Measurements from ENCODE around the gene ULK3. TPM values are rescaled to one million over a fixed set of nuclear protein-coding genes. Genes with fewer than 3 reads are reported as not detected.

Gene ULK3
- total RNA-seq, 1 experiment from 2014 or later: 38.9 TPM

DNA sequence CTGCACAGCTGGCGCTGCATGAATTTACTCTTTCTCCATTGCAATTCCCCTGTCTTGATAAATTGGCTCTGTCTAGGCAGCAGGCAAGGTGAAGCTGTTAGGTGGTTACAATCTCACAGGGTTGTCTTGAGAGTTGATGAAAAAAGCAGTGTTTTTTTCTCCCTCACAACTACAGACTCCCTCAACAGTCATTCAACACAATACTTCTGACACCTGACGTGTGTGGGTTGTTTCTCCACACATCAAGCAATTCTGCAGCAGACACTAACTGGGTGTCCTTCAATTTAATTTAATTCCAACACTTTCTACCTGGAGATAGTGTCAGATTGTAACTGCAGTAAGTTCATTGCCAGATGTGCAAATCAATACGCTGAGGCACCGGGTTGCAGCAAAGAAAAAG lies 35.3 kb upstream of the ULK3 start (continued):
- TF ChIP-seq ZNF532 (CRISPR knock-in tag; IDR thresholded peaks at IDR 0.05; ENCODE audit: borderline replicate concordance) (no peak), MYBL2 (CRISPR knock-in tag; IDR thresholded peaks at IDR 0.05) (no peak), AFF4 (CRISPR knock-in tag; IDR thresholded peaks at IDR 0.05; ENCODE audit: borderline replicate concordance) (no peak), FOXK1 (CRISPR knock-in tag; IDR thresholded peaks at IDR 0.05) (no peak)

DNA sequence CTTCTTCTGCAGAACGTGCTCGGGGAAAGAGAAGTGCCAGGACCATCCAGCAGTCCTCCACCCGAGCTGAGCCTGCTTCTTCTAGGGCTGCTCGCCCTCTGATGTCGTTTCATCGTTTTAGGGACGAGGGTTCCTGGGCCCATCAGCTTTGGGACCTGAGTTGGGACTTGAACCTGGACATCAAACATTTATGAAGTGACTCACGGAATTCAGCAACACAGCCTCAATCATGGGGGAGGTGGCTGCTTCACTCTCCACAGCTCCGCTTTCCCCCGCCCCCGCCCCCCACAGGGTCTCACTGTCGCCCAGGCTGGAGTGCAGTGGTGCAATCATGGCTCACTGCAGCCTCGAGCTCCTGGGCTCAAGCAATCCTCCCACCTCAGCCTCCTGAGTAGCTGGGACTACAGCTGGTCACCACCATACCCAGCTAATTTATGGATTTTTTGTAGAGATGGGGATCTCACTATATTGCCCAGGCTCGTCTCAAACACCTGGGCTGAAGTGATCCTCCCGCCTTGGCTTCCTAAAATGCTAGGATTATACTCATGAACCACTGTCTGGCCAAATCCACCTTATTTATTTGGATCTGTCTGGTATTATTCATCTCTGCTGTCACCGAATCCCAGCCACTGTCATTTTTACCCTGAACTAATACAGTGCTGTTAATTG lies 30.9 kb upstream of the ULK3 start:
- Mint-ChIP-seq H3K4me3 (peak overlapping the region; percentile 93), H3K27me3 (ENCODE audit: low read depth) (no peaks in the 10 kb centered on the region; the same call in 1 of the 2 replicates), H3K9me3 (no peaks in the 10 kb centered on the region), H3K4me1 (peaks cover 20% of the 10 kb centered on the region), H3K27ac (peak overlapping the region; percentile 81), H3K36me3 (0 out of 2 replicates have a peak, but pooled peaks cover 5% of the 10 kb centered on the region)
- DNase-seq (ENCODE audit: low spot score): peak; percentile 37
- TF ChIP-seq ZNF121 (CRISPR knock-in tag; IDR thresholded peaks at IDR 0.05) (peak; percentile 68), ETV6 (CRISPR knock-in tag; IDR thresholded peaks at IDR 0.05) (no peak), SOX15 (CRISPR knock-in tag; IDR thresholded peaks at IDR 0.05) (no peak)
- TF ChIP-seq, protein P1, sequence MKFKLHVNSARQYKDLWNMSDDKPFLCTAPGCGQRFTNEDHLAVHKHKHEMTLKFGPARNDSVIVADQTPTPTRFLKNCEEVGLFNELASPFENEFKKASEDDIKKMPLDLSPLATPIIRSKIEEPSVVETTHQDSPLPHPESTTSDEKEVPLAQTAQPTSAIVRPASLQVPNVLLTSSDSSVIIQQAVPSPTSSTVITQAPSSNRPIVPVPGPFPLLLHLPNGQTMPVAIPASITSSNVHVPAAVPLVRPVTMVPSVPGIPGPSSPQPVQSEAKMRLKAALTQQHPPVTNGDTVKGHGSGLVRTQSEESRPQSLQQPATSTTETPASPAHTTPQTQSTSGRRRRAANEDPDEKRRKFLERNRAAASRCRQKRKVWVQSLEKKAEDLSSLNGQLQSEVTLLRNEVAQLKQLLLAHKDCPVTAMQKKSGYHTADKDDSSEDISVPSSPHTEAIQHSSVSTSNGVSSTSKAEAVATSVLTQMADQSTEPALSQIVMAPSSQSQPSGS (CRISPR knock-in tag; IDR thresholded peaks at IDR 0.05; ENCODE audit: borderline replicate concordance, low read depth): no peak
- ATAC-seq: peak; percentile 12
- ChIA-PET CTCF (interaction anchor here (0.8 to 1.2 kb wide), 3 partner anchors 15 to 96 kb away, joined by 3 read pairs; no protein-coding TSS in a partner anchor), POLR2A (interaction anchor here (0.9 to 1.1 kb wide), 3 partner anchors 28 to 114 kb away, joined by 3 read pairs; partner anchors contain the start of gene RPP25)

DNA sequence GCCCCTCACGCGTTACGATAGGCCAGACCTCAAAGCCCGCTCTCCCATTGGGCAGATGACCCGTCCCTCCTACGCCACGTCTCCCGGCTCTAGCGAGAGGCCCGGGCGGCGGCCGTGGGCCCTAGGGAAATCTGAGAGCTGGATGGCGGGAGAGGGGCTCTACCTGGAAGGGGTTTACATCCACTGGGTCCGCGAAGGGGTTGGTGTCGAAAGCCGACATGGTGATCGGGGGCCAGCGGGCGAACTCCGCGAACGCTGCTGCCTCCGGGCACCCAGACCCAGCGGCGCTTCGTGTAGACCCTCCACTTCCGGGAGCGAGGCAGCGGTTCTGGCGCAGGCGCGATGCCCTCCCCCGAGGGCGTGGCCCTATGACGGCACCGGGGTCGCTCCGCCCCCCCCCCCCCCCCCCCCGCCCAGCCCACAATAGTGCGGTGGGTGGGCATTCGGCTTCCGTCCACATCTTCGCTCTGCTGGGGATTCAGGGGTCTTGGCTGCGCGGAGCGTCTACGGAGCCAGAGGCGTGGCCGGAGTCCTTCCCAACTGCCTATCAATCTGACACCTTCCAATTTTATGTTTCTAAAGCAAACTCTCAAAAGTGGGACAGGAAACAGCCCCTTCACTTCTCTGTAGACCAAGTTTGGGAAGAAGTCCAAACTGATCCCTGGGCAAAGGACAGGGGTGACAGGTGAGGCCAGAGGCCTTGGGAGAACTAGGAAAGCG lies 30.2 kb upstream of the ULK3 start, which contains the start of gene SCAMP2:
TSS of gene SCAMP2 (minus strand) at position 330 of the 720 bp plus-strand sequence. CDS start at position 220, 110 bp downstream.
- Mint-ChIP-seq H3K9me3 (peaks cover under 1% of the 10 kb centered on the region; the same call in 1 of the 2 replicates), H3K27me3 (ENCODE audit: low read depth) (no peaks in the 10 kb centered on the region; the same call in 1 of the 2 replicates), H3K27ac (peak within 1 kb of the TSS; percentile 93), H3K4me1 (peaks cover 20% of the 10 kb centered on the region), H3K36me3 (peaks cover 6% of the 10 kb centered on the region), H3K4me3 (peak within 1 kb of the TSS; percentile 93)
- peak; percentile 97 for ATAC-seq
- DNase-seq (ENCODE audit: low spot score): peak; percentile 96
- POLR2A ChIA-PET: interaction anchor here (0.6 to 0.9 kb wide), 3 partner anchors 29 to 128 kb away, joined by 3 read pairs; partner anchors contain the start of gene RPP25
- CTCF ChIA-PET: interaction anchor here (0.8 to 1.2 kb wide), 3 partner anchors 16 to 96 kb away, joined by 3 read pairs; no protein-coding TSS in a partner anchor
- TF ChIP-seq FOXP1 (CRISPR knock-in tag; IDR thresholded peaks at IDR 0.05; ENCODE audit: borderline replicate concordance) (0 out of 2 replicates have a peak, but pooled peaks have one; percentile 31), NFYB (CRISPR knock-in tag; conservative IDR thresholded peaks at IDR 0.05; ENCODE audit: low read depth) (peak; percentile 87), TEAD1 (CRISPR knock-in tag; IDR thresholded peaks at IDR 0.05) (peak; percentile 45; the same call in 1 of the 2 replicates), CREM (CRISPR knock-in tag; IDR thresholded peaks at IDR 0.05) (0 out of 2 replicates have a peak, but pooled peaks have one; percentile 18), SP1 (CRISPR knock-in tag; conservative IDR thresholded peaks at IDR 0.05) (peak; percentile 77), GABPB1 (CRISPR knock-in tag; IDR thresholded peaks at IDR 0.05) (peak; percentile 44)
- TF ChIP-seq, protein P2, sequence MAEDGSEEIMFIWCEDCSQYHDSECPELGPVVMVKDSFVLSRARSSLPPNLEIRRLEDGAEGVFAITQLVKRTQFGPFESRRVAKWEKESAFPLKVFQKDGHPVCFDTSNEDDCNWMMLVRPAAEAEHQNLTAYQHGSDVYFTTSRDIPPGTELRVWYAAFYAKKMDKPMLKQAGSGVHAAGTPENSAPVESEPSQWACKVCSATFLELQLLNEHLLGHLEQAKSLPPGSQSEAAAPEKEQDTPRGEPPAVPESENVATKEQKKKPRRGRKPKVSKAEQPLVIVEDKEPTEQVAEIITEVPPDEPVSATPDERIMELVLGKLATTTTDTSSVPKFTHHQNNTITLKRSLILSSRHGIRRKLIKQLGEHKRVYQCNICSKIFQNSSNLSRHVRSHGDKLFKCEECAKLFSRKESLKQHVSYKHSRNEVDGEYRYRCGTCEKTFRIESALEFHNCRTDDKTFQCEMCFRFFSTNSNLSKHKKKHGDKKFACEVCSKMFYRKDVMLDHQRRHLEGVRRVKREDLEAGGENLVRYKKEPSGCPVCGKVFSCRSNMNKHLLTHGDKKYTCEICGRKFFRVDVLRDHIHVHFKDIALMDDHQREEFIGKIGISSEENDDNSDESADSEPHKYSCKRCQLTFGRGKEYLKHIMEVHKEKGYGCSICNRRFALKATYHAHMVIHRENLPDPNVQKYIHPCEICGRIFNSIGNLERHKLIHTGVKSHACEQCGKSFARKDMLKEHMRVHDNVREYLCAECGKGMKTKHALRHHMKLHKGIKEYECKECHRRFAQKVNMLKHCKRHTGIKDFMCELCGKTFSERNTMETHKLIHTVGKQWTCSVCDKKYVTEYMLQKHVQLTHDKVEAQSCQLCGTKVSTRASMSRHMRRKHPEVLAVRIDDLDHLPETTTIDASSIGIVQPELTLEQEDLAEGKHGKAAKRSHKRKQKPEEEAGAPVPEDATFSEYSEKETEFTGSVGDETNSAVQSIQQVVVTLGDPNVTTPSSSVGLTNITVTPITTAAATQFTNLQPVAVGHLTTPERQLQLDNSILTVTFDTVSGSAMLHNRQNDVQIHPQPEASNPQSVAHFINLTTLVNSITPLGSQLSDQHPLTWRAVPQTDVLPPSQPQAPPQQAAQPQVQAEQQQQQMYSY (CRISPR knock-in tag; IDR thresholded peaks at IDR 0.05): no peak
- TF ChIP-seq, protein P3, sequence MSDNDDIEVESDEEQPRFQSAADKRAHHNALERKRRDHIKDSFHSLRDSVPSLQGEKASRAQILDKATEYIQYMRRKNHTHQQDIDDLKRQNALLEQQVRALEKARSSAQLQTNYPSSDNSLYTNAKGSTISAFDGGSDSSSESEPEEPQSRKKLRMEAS (CRISPR knock-in tag; IDR thresholded peaks at IDR 0.05): peak; percentile 65; the same call in 1 of the 2 replicates

Measured in WTC11 (cell line).